SIG-M5 treated with dmso at 0.1 percent for 504 hours (cell line): ENCODE data around the gene SLC2A13.
"Not testable (repeated sequence)": the region's sequence is repeated elsewhere in the genome, so short reads cannot be mapped to it uniquely, and the experiment has no call there.

Experiments
- DNase-seq: peaks from one replicate; lab custom pipeline; 2025; ENCODE audit not compliant: unreplicated experiment; lab: John Stamatoyannopoulos, UW

SLC2A13 gene

DNA sequence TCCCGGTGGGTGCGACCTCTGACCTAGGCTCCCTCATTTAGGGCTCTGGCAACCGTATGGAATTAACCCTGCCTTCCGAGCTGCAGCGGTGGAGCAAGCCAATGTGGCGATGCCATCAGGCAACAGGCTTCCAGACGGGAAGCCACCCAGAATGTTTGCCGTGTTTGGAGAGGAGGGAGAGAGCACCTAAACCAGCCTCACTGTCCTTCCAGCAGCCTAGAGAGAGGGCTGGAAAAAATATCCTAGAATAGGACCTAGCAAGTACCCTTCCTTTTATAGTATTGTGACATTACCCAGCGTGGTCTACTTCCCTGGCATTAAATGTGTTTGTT, 287 bp upstream of the SLC2A13 start:
- DNase-seq, result peak; percentile 54

DNA sequence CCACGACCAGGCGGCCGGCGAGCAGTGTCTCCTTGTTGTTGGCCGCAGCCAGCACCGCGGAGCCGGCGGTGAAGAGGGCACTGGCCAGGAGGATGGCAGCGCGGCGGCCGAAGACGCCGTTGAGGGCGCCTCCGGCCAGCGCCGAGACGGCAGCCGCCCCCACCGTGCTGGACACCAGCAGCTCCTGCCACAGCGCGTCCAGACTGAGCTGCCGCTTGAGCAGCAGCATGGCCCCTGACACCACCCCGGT, 691 bp downstream of the SLC2A13 start:
- no peak for DNase-seq

DNA sequence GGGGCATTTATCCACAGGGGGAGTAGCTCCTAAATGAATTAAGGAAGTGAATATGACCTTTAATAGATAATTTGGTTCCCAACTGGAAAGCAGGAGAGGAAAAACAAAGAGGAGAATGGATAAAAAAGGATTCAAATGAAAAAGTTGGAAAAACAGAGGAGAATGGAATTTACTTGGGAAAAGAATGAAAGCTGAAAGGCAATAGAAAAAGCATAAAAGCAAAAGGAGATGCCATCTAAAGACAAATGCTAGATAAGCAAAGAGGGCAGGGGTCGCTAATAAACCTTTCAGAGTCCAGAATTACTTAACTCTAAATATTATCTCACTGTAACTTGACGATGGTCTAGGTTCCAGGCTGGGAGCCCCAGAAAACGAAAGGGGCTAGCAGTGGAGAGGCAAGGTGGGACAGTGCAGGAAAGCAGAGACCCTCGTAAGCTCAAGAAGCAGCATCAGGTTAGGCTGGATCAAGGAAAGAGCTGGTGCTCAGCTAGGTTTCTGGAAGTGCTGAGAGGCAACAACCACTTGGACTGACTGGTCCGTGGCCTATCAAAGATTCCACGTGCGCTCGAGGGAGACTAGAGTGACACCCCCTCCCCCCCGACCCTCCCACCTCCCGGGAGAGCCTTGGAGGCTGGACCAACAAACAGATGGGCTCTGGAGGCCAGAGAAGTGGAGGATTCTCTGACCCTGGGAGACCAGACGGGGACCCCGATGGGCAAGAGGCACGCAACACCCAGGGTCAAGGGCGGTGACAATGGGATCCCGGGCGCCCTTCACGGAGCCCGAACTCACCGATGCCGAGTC, 1.2 kb downstream of the SLC2A13 start:
- DNase-seq, result peak; percentile 16

DNA sequence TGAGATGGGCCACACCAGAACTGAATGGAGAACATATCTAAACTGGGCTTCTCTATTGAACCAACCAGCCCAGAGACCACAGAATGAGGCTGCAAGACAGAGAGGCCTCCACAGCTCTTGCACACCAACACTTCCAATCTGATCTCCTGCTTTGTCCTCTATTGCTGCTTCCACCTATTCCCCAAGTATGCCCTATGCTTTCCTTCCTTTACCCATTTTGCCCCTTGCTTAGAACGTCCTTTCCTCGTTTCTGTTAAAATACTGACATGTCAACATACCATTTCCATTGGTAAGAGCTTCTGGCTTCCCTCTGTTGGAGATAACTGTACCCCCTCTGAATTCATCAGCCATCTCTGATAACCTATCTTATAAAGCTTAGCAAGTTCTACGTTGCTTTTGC, 2.8 kb downstream of the SLC2A13 start:
- no peak for DNase-seq

DNA sequence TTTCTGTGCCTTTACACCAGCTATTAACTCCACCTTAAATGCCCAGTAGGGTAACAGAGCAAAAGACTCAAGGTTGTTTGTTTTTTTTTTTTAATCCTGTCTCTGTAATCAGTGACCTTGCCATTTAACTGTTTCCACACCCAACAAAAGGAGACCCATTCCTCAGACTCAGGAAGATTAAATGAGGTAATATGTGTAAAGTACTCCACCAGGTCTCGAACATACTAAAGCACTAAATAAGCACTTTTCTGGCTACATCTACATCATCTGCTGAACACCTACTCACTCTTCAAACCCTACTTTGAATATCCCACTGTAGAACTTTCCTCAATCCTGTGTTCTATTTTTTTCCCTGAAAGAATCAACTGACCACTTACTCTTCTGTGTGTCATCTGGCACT, 4.1 kb downstream of the SLC2A13 start:
- DNase-seq, result no peak

DNA sequence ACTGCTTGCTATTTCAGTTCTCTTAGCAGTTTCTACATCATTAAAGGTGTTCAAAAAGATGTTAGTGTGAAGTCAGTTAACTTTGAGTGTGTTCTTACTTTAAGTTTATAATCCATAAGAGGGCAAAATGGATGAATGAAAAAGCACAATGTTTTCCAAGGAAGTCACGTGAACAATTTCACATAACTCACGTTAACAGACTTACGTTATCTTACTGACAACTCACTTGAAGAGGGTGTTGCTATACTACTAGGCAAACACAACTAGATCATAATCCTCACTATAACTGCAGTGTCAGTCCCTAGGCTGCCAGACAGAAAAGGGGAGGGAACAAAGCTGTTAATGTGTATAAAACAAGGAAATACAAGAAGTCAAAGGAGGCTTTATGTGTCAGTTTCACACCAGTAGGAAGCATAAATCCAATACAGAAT, 6.4 kb downstream of the SLC2A13 start:
- DNase-seq, result no peak

DNA sequence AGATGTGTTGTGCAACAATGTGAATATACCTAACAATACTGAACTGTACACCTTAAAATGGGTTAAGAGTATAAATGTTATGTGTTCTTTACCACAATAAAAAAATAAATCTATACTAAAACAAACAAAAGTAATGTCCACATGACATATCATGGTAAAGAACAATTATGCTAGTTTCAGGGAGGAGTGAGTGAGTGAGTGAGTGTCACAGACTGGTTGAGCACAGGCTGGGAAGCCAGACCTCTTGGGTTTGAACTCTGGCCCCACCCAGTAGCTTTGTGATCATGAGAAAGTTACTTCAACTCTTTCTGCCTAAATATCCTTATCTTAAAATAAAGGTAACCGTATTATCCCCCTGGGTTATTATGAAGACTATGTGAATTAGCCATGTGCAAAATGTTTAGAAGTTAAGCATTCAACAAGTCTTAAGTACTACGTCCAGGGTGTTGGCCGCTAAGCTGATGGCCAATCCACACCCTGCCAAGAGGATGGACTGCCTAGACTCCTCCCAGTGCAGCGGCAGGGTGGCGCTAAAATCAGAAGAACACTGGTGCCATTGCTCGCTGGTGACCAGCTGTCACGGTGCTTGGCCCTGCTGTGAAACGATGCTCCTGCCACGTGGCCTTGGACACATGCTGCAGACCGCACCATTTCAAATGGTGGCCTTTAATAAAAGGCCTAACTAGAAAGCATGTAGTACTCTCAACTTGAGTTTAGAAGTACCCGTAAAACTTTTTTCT, 7.3 kb downstream of the SLC2A13 start:
- DNase-seq, result no peak

DNA sequence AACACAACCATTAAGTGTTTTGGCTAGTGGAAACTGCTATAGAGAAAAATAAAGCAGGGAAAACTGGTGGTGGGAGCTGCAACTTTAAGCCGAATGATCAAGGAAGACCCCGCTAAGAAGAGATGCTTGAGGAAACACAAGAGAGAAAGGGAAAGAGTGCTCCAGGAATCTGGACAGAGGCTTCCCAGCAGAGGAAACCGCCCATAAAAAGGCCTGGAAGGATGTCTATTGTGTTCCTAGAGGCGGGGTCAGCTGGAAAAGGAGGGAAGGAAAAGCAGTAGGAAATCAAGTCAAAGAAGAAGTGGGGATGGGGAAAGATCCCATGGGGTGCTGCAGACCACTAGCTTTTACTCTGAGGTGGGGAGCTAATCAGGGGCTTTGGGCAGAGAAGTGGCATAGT, 12.4 kb downstream of the SLC2A13 start:
- DNase-seq, result no peak

DNA sequence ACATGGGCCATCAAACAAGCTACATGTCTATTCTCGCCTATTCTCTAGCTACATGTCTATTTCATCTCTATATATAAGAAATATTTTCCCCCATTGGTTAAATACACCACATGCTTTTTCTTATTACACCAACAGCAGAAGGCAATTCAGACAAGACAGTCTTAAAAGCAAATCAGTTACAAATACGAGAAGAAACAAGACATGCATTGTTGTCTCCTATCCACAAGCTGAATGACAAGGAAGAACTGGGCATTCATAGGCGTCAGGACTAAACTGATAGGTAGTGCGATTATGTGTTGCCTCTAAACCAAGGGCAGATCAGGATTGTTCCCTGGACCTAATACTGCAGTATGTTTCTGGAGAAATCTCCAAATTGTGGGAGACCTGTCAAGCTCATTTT, 19.4 kb downstream of the SLC2A13 start:
- no peak for DNase-seq

DNA sequence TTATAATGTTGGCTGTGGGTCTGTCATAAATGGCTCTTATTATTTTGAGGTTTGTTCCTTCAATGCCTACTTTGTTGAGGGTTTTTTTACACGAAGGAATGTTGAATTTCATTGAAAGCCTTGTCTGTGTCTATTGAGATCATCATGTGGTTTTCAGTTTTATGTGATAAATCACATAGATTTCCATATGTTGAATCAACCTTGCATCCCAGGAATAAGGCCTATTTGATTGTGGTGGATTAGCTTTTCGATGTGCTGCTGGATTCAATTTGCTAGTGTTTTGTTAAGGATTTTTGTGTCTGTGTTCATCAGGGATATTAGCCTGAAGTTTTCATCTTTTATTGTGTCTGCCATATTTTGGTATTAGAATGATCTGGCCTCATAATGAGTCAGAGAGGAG, 27.6 kb downstream of the SLC2A13 start:
- DNase-seq, result no peak

DNA sequence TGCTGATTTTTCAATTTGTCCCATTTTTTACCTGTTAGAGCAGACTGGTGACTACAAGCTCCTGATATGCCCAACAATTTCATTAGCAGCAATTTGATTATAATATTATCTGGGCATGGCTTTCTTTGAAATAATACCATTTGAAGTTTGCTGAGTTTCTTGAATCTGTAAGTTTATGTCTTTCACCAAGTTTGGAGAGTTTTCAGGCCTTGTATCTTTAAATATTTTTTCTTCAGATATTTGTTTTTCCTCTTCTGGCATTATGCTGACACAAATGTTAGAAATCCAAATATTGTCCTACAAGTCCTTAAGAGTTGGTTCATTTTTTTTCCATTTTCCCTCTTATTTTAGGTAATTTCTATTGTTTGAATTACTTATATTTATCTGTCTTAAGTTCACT, 30.4 kb downstream of the SLC2A13 start:
- DNase-seq, result no peak

DNA sequence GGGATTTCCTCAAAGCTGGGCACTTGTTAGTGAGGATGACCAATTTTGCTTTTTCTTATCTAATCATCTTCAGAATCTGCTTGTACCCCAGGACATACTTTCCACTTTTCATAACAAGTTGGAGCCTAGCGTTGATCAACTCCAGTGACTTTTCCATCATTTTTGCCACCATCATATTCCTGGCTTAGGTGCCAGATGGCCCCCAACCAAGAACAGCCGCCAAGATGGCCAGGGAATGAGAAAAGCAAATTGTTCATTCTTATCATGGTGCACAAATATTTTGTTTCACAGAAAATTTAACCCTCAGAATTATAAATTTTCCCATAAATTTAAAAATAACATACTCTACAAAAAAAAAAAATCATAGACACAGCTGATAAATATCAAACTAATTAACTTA, 37.5 kb downstream of the SLC2A13 start:
- DNase-seq, result no peak

DNA sequence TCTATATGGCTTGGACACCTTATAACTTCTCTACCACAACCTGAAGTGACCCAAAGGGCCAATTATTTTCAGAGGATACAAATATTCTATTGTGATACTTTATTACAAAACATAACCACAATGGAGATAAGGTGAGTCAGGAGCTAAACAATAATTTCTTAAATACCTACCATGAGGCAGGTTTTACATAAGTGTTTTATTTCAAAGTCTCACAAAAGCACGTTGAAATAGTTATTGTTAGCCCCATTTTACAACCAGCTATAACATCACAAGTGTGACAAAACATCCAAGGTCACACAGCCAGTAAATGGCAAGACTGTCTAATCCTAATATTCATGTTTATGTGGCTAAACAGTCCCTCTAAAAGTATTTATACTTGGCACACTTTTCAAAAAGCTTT, 40.2 kb downstream of the SLC2A13 start:
- DNase-seq, result no peak

DNA sequence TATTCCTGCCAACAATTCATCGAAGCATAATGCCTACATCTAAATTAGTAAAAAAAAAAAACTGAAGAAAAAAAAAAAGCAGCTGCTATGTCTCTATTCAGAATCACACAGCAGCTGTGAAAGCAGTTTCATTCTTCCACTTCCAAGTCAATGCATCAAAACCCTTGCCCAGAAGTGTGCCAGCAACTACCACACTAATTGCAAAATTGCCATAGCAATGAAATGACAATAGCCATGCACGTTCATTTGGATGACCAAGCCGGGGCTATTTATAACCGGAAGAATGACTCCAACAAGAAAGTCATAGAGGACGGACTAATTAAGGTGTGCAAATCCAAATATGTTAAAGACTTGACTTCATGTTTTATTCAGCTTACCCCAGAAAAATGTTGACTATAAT, 42.5 kb downstream of the SLC2A13 start:
- DNase-seq, result no peak

DNA sequence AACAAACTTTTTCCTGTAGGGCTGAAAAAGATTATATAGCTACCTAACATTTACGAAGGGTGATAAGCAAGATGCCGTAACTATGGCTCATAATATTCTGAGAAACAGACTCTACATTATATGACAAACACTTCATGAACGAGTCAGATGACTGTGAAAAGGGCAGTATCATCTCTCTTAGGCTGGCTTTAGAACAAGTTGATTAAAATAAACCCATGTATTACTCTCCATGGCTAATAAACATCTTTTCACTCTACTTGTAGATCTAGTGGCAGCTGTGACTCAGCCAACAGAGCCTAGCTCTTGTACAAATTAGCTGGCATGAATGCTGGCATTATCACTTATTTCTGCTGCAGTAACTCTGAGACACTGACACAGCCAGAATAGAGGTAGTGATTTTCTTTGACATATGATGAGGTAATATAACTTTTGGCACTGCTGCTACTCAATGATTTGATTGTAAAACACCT, 47.1 kb downstream of the SLC2A13 start:
- no peak for DNase-seq

DNA sequence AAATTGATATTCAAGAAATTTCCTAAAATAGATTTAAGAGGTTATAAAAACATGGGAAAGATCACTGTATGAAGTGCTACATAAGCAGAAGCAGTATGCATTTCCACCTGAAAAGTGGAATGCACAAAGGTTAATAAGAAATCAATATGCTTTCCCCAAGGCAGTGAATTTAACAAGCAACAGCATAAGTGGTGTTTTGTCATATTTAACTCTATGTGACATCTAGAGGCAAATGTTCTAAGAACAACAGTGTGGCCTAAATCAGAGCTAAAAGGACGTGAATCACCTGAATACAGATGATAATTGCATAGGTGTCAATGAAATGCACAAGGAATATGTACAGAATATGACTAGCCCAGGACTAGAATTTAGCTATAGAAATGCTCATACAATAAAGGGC, 49.5 kb downstream of the SLC2A13 start:
- DNase-seq, result no peak

DNA sequence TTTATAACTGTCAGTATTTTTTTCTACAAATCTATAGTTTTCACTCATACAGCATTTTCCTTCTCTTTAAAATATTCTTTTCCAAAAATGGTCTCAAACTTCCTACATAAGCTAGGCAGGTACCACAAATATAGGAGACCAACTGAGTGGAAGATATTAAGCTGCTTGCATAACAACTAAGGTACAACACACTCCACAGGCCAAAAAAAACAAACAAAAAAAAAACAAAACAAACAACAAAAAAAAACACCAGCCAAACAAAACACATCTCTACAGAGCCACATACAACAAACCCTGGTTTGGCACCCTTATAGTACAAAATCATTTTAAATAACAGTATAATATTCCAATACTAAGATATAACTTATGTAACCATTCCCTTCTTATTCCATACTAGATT, 50.1 kb downstream of the SLC2A13 start:
- DNase-seq, result no peak

DNA sequence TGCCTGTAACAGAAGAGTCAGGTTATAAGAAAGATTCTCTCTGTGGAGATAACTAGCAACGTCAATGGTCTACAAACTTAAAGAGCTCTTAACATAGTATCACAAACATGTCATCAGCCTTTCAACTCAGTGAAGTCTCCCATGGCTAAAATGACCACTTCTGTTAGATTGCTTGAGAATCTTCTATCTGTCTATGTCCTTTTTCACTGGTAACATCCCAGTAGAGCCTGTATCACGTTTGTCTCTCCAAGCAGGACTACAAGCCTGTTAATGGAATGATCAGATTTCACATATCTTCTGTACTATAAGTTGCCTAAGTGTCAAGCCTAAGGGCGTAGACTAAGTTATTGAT, 50.7 kb downstream of the SLC2A13 start:
- DNase-seq, result no peak

DNA sequence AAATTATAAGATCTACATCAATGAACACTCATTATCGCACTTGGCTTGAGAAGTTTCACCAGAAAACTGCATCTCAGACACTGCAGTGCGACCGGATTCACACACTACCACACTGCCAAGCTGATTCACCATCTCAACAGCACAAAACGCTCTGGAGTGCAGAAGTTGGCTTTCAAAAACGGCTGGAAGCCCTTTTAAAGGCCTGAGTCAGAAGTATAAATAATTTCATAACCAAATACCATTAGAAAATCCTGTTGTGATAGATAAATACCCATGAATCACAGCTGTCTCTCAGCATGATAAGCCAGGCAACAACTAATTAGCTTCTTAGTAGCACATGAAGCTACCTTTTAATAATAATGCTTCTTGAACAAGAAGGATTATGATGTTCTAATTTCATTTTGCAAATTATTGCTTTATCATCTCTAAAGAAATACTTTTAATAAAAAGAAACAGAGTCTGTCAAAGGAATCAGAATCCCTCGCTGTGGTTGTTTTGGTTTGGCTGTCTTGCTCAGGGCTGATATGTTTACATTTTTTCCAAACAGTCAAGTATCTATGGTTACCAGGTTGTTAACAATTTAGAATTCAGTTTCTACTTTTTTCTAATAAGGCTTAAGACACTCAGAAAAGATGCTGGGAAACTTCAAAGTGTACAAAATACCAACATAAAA, 51.2 kb downstream of the SLC2A13 start:
- DNase-seq, result no peak

DNA sequence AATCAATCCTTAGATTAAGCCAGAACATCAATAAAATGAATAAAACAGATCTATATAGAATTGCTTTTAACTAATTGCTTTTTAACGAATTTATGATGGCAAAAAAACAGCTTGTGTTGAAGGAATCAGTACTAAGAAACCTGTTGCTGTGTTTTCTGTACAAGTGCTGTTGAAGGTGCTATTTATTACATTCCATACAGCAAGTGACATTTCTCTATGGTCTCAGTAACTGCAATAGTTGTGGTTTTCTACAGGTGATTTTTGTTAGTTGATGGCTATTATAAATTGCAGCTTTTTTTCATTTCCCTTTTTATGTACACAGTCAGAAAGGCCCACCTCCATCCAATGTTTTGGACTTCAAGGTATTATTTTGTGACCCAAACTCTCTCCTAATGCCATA, 56.6 kb downstream of the SLC2A13 start:
- no peak for DNase-seq

DNA sequence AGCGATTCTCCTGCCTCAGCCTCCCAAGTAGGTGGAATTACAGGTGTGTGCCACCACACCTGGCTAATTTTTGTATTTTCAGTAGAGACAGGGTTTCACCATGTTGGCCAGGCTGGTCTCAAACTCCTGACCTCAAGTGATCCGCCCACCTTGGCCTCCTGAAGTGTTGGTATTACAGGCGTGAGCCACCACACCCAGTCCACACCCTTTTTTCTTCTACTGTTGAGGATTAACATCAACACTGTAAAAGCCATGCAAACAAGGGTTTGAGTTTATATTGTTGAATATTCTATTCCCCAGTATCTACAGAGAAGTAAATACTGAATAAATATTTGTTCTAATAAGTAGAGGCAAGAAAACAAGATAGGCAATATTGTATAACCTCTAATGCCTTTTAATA, 58.9 kb downstream of the SLC2A13 start:
- not testable (repeated sequence) for DNase-seq

DNA sequence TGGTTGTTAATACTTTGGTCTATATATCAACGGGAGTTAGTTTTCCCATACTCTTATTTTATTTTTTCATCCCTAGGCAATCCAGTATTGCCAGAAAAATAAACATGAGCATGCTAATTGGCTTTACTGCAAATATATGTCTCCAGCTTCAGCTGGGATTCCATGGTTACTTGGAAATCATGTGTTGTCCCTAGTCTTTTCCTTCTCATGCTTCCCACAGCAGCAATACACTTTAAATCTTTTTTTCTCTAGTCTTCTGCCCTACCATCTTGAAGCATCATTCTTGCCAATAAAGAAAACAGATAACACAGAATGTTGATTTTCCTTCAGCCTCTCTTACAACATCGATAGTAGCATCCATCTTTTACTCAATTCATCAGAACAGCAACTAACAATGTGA, 60.2 kb downstream of the SLC2A13 start:
- no peak for DNase-seq

DNA sequence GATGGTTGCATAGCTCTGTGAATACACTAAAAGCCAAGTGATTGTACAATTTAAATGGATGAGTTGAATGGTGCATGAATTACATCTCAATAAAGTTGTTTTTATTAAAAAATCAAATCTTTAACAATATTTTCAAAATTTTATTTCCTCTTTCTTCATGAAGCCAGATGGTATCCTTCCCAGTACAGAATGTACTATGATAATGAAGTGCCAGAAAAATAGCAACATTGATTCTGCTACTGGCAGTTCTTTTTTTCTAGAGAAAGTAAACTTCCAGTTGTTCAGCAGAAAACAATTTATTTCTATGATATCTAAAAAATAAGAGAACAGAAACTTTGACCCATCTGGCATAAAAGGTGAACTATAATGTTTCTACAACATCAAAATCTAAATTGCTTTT, 61.5 kb downstream of the SLC2A13 start:
- DNase-seq, result no peak
